Measurements from ENCODE around the gene NDRG4.

The NDRG4 gene

DNA sequence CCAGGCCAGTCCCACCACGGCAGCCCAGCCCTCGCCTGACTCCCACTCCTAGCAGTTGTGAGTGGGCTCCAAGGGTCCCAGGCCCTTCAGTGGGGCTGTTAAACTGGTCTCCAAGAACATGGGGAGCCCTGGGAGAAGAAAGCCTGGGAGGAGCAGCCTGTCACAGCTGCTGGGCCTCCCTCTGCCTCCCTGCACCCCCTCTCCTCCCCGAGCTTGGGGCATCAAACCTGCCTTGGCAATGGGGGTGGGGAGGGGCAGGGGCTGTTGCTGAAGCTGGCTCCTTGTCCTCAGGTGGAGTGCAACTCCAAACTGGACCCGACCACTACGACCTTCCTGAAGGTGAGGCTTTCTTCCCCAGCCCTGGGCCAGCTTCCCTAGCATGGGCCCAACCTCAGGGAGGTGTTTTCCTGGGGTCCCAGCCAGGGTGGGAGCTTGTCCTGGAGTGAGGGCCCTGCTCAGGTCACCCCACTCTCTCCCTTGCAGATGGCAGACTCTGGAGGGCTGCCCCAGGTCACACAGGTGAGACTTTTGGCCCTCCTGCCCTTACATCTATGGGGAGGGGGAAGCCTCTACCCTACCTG, 8.8 kb downstream of the NDRG4 start:
- Mint-ChIP-seq H3K27ac (no peak overlapping the region), H3K9me3 (no peaks in the 10 kb centered on the region), H3K4me3 (no peak overlapping the region), H3K27me3 (peaks cover 32% of the 10 kb centered on the region), H3K36me3 (no peaks in the 10 kb centered on the region), H3K4me1 (peaks cover 14% of the 10 kb centered on the region)
- ATAC-seq, result no peak

DNA sequence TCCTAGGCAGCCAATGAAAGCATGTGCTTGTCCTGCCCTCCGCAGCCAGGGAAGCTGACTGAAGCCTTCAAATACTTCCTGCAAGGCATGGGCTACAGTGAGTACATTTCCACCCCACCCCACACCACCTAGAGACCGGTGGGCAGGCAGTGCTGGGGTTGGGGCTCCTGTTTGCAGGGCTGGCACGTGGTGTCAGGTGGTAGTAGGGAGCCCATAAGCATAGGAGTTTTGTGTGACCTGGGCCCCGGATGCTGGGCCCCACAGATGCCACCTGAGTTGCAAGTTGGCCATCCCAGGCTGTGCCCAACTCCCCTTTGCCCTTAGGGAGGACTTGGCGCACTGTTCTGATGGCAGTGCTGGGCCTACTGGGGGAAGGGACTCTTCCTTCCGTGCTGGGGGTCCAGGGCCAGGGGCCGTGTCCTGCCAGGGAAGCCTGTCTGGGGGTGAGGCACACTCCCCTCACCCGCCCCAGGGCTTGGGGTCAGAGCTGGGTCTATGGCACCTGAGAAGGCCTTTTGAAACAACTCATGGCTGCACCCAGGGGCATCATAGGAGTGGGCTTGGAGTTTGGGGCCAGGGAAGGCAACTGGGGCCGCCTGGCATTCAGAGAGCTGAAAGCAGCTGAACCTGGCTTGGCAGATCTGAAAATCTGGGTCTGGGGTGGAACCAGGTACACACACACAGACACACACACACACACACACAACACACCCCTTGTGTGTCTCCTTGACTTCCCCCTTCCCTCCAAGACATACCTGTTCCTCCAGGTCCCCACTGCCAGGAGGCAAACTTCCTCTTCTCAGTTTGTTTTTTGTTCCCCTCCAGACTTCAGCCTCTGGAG, 9.5 kb downstream of the NDRG4 start:
- Mint-ChIP-seq H3K36me3 (no peaks in the 10 kb centered on the region), H3K4me3 (no peak overlapping the region), H3K27me3 (peaks cover 25% of the 10 kb centered on the region), H3K27ac (no peak overlapping the region), H3K9me3 (no peaks in the 10 kb centered on the region), H3K4me1 (peaks cover 19% of the 10 kb centered on the region)
- no peak for ATAC-seq

DNA sequence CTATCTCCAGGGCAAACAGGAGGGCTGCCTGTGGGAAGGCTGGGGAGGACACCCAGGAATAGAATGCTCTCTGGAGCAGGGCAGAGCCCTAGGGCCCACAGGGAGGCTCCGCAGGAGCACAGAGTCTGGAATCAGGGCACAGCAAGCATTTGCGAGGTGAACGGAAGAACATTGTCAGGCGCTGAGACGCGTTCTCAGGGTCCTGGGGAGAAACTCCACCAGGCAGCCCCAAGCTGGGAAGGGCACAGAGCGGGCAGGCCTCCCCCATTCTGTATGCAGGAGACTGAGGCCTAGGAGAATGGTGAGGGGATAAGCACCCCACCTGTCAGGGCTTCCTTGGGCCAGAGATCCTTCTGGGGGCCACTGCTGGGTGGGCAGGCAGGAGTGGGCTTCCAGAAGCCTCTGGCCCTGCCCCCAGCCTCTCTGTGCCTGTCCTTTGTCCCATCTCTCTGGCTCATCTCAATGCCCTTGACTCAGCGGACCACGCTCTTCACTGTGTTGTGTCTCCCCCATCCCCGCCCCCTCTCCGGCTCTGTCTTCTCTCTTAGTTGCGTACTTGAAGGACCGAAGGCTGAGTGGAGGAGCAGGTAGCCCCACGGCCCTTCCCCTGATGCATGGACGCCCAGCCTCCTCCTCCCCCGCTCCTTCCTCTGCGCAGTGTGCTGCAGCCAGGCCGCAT, 10.3 kb downstream of the NDRG4 start:
- Mint-ChIP-seq H3K27me3 (peaks cover 23% of the 10 kb centered on the region), H3K27ac (no peak overlapping the region)

DNA sequence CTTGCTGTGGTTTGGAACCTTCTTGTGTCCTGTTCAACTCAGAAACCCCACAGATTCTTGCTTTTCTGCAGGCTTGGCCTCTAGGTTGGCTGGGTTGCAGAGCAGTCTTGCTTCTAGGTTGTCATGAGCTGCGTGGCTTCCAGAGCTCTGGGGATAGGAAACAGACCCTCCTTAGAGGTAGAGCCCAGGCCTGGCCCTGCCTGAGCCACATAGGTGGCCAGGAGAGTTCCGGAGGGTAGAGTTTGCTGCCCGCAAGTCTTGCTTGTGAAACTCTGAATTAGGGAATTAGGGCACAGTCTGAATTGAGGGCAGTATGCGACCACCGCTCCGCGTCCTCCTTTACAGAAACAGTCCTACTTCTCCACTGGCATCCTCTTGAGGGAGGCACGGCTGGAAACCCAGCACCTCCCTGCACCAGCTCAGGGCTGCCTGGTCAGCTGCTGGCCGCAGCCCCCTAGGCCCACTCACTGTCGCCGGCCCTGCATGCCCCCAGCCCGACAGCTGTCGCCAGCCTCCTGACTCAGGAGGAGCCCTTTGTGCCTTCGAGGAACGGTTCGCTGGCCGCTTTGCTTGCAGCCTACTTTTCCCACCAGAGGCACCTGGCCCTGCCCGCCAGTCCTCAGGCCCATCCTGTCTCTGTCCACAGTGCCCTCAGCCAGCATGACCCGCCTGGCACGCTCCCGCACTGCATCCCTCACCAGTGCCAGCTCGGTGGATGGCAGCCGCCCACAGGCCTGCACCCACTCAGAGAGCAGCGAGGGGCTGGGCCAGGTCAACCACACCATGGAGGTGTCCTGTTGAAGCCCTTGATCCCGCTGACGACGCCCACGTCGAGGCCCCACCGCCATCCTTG, 11.1 kb downstream of the NDRG4 start:
- no peak for ATAC-seq
- H3K4me1 Mint-ChIP-seq, result peaks cover 28% of the 10 kb centered on the region
- H3K9me3 Mint-ChIP-seq, result no peaks in the 10 kb centered on the region
- no peaks in the 10 kb centered on the region for H3K36me3 Mint-ChIP-seq
- no peak overlapping the region for H3K4me3 Mint-ChIP-seq
- no peak overlapping the region for H3K27ac Mint-ChIP-seq
- peaks cover 18% of the 10 kb centered on the region for H3K27me3 Mint-ChIP-seq

More for the DNA sequence above, 10.3 kb downstream of the NDRG4 start:
- no peak for ATAC-seq
- H3K4me3 Mint-ChIP-seq, result no peak overlapping the region
- no peaks in the 10 kb centered on the region for H3K36me3 Mint-ChIP-seq
- no peaks in the 10 kb centered on the region for H3K9me3 Mint-ChIP-seq
- peaks cover 25% of the 10 kb centered on the region for H3K4me1 Mint-ChIP-seq

DNA sequence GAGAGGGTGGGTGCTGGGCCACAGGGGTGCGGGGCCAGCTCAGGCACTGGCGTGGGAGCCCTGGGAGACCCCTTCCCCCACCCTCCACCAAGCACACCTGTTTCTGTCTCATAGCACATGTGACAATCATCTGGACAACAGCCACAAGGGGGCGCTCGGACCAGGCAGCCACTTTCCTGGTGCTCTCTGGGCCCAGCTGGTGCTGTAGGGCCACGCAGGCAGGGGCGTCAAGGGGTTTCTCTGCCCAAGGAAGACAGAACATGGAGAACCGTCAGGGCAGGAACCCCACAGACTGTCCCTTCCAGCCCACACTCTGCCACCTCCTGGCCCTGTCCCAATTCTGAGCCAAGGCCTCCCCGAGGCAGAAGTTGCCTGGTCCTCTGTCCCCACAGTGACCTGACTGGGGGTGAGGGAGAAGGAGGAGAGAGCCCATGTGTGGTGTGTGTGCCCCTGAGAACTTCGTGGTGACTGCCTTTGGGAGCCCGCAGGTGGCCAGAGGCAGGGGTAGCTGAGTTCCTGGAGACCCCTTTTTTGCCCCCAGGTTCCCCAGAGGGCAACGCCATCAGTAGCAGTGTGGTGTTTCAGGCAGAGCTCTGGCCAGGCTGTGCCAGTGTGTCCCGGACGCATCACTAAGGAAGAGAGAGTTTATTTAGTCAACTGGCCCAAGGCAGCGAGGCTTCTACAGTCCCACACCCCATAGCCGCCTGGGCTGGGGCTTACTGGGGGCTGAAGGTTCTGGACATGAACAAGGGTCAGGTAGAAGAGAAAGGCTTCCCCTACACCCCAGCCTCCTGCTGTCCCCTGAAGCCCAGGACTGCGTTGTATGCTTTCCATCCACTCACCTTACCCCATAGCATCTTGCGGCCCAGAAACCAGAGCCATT, 12.2 kb downstream of the NDRG4 start:
- Mint-ChIP-seq H3K27me3 (peaks cover 6% of the 10 kb centered on the region), H3K36me3 (no peaks in the 10 kb centered on the region), H3K27ac (no peak overlapping the region), H3K4me3 (no peak overlapping the region), H3K9me3 (no peaks in the 10 kb centered on the region), H3K4me1 (peaks cover 36% of the 10 kb centered on the region)
- ATAC-seq, result no peak

DNA sequence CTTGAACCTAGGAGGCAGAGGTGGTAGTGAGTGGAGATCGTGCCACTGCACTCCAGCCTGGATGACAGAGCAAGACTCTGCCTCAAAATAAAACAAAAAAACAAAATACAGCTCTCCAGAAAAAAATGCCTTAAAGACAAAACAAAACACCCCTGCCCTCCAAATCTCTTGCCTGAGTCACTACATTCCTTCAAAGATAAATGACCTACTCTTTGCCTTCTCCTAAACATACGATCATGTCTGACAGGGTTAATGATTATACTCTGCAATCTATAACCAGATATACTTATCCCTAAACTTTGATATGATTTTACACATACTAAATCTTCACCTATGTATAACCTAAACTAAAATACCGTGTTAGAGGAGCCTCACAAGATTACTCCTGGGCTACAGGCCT, 13.9 kb downstream of the NDRG4 start:
- Mint-ChIP-seq H3K4me3 (no peak overlapping the region), H3K4me1 (peaks cover 48% of the 10 kb centered on the region), H3K36me3 (peaks cover 6% of the 10 kb centered on the region), H3K9me3 (no peaks in the 10 kb centered on the region), H3K27ac (no peak overlapping the region), H3K27me3 (no peaks in the 10 kb centered on the region)
- ATAC-seq, result no peak

DNA sequence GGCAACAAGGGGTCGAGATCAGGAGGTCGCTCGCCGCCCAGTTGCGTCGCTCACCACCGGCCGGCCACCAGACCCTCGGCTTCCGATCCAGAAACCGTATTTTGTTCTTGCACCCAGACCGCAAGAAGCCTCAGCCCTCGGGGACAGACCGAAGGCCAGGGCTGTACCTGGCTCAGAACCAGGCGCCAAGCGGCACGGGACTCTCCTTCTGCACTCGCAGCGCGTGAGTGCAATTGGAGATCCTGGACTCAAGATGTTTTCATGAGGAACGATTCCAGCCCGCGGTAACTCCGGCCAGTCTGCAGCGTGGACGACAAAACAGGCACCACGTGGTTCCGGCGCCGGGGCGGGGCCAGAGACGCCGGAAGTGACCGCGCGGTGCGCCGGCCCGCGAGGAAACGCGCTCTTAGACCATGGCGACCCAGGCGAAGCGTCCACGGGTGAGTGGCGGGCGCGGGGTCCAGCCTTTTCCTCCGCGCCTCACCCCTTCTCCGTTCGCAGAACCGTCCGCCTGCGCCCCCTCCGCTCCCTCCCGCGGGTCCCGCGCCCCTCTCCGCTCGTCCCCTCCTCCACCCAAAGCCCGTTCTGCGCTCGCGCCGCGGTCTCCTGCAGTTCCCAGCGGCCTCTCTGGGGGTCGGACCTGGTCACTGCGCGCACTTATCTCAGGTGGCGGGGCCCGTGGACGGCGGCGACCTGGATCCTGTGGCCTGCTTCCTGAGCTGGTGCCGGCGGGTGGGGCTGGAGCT, 15.4 kb downstream of the NDRG4 start, which contains the start of gene SETD6:
Gene SETD6 (plus strand): TSS at position 393 of the 746 bp plus-strand sequence. CDS start 21 bp downstream, at position 414.
- H3K27me3 Mint-ChIP-seq, result no peaks in the 10 kb centered on the region
- peak within 1 kb of the TSS; percentile 90 for H3K27ac Mint-ChIP-seq
- peak within 1 kb of the TSS; percentile 90 for H3K4me3 Mint-ChIP-seq
- ATAC-seq, result peak; percentile 91
- H3K9me3 Mint-ChIP-seq, result no peaks in the 10 kb centered on the region
- peaks cover 53% of the 10 kb centered on the region for H3K4me1 Mint-ChIP-seq
- H3K36me3 Mint-ChIP-seq, result peaks cover 6% of the 10 kb centered on the region

DNA sequence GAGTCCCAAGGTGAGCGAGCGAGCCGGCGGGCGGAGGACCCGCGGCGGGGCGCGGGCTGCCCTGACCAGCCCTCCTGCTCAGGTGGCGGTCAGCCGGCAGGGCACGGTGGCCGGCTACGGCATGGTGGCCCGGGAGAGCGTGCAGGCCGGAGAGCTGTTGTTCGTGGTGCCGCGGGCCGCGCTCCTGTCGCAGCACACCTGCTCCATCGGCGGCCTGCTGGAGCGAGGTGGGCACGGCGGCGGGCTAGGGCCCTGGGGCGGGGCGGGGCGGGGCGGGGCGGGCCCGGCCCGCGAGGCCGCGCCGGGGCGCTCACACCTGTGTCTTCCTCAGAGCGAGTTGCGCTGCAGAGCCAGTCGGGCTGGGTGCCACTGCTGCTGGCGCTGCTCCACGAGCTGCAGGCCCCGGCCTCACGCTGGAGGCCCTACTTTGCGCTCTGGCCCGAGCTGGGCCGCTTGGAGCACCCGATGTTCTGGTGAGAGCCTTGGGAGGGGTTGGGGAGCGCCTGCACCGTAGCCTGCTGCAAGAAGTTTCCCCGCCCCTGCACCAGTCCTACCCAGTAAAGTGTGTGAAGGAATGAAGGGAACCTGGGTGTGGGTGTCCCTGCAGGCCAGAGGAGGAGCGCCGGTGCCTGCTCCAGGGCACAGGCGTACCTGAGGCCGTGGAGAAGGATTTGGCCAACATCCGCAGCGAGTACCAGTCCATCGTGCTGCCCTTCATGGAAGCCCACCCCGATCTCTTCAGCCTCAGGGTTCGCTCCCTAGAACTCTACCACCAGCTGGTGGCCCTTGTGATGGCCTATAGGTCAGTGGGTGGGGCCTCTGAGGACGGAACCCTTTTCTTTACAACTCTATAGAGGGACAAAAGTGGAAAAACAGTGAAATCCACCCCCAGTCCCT, 16.2 kb downstream of the NDRG4 start:
- H3K4me3 Mint-ChIP-seq, result peak overlapping the region; percentile 90
- H3K4me1 Mint-ChIP-seq, result peaks cover 53% of the 10 kb centered on the region
- peaks cover 12% of the 10 kb centered on the region for H3K36me3 Mint-ChIP-seq
- ATAC-seq, result peak; percentile 77
- peak overlapping the region; percentile 90 for H3K27ac Mint-ChIP-seq
- H3K9me3 Mint-ChIP-seq, result no peaks in the 10 kb centered on the region
- H3K27me3 Mint-ChIP-seq, result no peaks in the 10 kb centered on the region

DNA sequence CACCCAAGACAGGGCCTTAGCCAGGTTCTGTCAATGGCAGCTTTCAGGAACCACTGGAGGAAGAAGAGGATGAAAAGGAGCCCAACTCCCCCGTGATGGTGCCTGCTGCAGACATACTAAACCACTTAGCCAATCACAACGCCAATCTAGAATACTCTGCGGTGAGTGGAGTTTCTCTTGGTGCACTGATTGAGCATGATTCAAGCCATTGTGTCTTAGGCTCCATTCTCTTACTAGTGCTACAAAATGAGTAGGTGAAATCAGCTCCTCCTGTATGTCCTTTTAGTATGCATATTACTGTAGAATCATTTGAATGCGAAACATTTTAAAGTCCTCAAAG, 16.8 kb downstream of the NDRG4 start:
- Mint-ChIP-seq H3K27ac (no peak overlapping the region), H3K36me3 (peaks cover 12% of the 10 kb centered on the region), H3K27me3 (no peaks in the 10 kb centered on the region), H3K4me3 (peak overlapping the region; percentile 12), H3K4me1 (peaks cover 51% of the 10 kb centered on the region), H3K9me3 (no peaks in the 10 kb centered on the region)
- ATAC-seq, result no peak

DNA sequence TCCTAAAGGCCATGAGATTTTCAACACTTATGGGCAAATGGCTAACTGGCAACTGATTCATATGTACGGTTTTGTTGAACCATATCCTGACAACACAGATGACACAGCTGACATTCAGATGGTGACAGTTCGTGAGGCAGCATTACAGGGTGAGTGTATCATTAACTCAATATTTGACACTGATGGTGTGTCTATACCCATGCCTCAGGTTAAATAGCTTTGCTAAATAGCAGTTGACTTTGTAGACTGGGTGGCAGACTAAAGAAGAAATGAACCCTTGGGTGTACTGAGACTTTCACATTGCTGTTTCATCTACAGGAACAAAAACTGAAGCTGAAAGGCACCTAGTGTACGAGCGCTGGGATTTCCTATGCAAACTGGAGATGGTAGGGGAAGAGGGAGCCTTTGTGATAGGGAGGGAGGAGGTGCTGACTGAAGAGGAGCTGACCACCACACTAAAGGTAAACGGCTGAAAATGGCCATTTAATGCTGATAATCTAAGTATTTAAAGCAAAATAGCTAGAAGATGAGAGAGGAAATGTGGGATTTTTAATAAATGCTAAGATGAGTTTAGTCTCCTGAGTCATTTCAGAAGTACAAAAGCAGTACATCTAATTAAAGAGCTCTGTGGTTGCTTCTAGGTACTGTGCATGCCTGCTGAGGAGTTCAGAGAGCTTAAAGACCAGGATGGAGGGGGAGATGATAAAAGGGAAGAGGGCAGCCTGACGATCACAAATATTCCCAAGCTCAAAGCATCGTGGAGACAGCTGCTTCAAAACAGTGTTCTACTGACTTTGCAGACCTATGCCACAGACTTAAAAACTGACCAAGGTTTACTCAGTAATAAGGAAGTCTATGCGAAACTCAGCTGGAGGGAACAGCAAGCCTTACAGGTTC, 18.4 kb downstream of the NDRG4 start:
- peak; percentile 55 for ATAC-seq
- Mint-ChIP-seq H3K4me3 (peak overlapping the region; percentile 15), H3K4me1 (peaks cover 46% of the 10 kb centered on the region), H3K9me3 (no peaks in the 10 kb centered on the region), H3K36me3 (peaks cover 20% of the 10 kb centered on the region), H3K27ac (peak overlapping the region; percentile 73), H3K27me3 (no peaks in the 10 kb centered on the region)

DNA sequence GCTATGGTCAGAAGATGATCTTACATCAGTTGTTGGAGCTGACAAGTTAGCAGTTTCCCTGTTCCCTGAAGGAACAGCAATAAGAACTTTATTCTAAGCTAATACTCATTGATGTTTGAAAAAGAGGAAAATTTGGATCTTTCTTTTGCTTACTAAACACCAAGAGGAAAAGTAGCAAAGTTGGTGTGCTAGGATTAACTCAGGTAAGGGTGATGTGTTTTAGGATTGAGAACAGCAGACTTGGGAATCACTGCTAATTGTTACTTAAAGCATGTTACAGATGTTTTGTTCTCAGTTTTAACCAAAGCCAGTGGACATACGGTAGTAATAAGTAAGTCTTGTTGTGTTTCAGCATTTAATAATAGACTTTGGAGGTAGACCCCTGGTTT, 19.0 kb downstream of the NDRG4 start:
- Mint-ChIP-seq H3K27ac (peak overlapping the region; percentile 73), H3K4me1 (peaks cover 43% of the 10 kb centered on the region), H3K4me3 (no peak overlapping the region), H3K27me3 (no peaks in the 10 kb centered on the region), H3K9me3 (no peaks in the 10 kb centered on the region), H3K36me3 (peaks cover 22% of the 10 kb centered on the region)
- no peak for ATAC-seq

DNA sequence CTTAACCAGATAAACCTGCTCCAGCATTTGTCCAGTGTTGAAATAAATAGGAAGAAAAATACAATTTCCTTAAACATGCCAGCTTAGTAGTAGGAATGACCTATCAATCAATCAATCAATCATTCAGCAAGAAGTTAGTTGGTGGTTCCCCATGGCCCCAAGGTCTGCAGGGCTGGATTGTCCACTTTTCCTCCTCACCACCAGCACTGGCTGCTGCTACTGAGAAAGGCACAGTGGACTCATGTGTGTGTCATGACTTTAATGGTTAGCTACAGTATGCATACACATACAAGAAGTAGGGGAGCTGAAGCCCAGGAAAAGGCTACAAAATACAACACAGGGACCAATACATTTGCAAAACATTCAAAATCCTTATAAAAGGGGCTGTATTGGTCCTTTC, 19.8 kb downstream of the NDRG4 start:
- peaks cover 22% of the 10 kb centered on the region for H3K36me3 Mint-ChIP-seq
- no peak overlapping the region for H3K27ac Mint-ChIP-seq
- no peaks in the 10 kb centered on the region for H3K9me3 Mint-ChIP-seq
- peaks cover 39% of the 10 kb centered on the region for H3K4me1 Mint-ChIP-seq
- no peak overlapping the region for H3K4me3 Mint-ChIP-seq
- H3K27me3 Mint-ChIP-seq, result no peaks in the 10 kb centered on the region
- no peak for ATAC-seq

Data from stimulated activated memory B cell treated with anti-CD40 and anti-IgM and Interleukin-4, amounts not matched to agents 10 μg/mL and 1 μg/mL and 100 μg/mL, for 72 hours (primary cell).